RPMI8226 (cell line): Measurements from ENCODE around the gene CEP41.

Source experiments
- DNase-seq: peaks from one replicate; pipeline ENCODE4 v3.0.0-alpha.2; 2015

The CEP41 gene

GRCh38 chr7:130417213-130417612 lies 23.6 kb downstream of the CEP41 start:
- DNase-seq: no peak

GRCh38 chr7:130415006-130415405 lies 25.8 kb downstream of the CEP41 start:
- no peak for DNase-seq

GRCh38 chr7:130413201-130413600 lies 27.6 kb downstream of the CEP41 start:
- DNase-seq: no peak

- no peak for DNase-seq
These were observed 29.8 kb downstream of the CEP41 start for GRCh38 chr7:130410868-130411541.

GRCh38 chr7:130409712-130410072 lies 31.1 kb downstream of the CEP41 start:
- DNase-seq: no peak

GRCh38 chr7:130409067-130409711 lies 31.6 kb downstream of the CEP41 start:
- DNase-seq: no peak

- no peak for DNase-seq
These were observed 35.8 kb downstream of the CEP41 start for GRCh38 chr7:130405003-130405402.

- no peak for DNase-seq
These were observed 39.2 kb downstream of the CEP41 start for GRCh38 chr7:130401578-130401977.

GRCh38 chr7:130401101-130401500 lies 39.7 kb downstream of the CEP41 start:
- DNase-seq: no peak

GRCh38 chr7:130400120-130400572 lies 40.7 kb downstream of the CEP41 start:
- no peak for DNase-seq

GRCh38 chr7:130398526-130399090 lies 42.2 kb downstream of the CEP41 start:
- DNase-seq: peak; percentile 48

- no peak for DNase-seq
These were observed 43.1 kb downstream of the CEP41 start for GRCh38 chr7:130397758-130398073.

- no peak for DNase-seq
These were observed 43.6 kb downstream of the CEP41 start for GRCh38 chr7:130397051-130397757.

- no peak for DNase-seq
These were observed 44.7 kb downstream of the CEP41 start for GRCh38 chr7:130396109-130396508.

- no peak for DNase-seq
These were observed 45.4 kb downstream of the CEP41 start for GRCh38 chr7:130395421-130395820.

- DNase-seq: peak; percentile 17
These were observed 46.2 kb downstream of the CEP41 start for GRCh38 chr7:130394421-130395195.

- DNase-seq: peak; percentile 27
These were observed 46.9 kb downstream of the CEP41 start for GRCh38 chr7:130393841-130394411.

GRCh38 chr7:130393101-130393561 lies 47.7 kb downstream of the CEP41 start:
- DNase-seq: no peak

GRCh38 chr7:130390486-130390885 lies 50.3 kb downstream of the CEP41 start:
- no peak for DNase-seq

GRCh38 chr7:130388671-130389070 lies 52.1 kb downstream of the CEP41 start:
- DNase-seq: no peak

- no peak for DNase-seq
These were observed 53.0 kb downstream of the CEP41 start for GRCh38 chr7:130387628-130388403.

- DNase-seq: no peak
These were observed 53.5 kb downstream of the CEP41 start for GRCh38 chr7:130387306-130387627.
